GM12801 (cell line): ENCODE data around the gene WDR48.

ENCODE experiments used
- CTCF ChIP-seq: IDR thresholded peaks from one replicate; pipeline ENCODE4 v1.5.1; 2011; ENCODE audit warnings: control low read depth; ENCODE audit not compliant: insufficient read length; ENCODE audit errors: extremely low read depth

Gene WDR48

DNA sequence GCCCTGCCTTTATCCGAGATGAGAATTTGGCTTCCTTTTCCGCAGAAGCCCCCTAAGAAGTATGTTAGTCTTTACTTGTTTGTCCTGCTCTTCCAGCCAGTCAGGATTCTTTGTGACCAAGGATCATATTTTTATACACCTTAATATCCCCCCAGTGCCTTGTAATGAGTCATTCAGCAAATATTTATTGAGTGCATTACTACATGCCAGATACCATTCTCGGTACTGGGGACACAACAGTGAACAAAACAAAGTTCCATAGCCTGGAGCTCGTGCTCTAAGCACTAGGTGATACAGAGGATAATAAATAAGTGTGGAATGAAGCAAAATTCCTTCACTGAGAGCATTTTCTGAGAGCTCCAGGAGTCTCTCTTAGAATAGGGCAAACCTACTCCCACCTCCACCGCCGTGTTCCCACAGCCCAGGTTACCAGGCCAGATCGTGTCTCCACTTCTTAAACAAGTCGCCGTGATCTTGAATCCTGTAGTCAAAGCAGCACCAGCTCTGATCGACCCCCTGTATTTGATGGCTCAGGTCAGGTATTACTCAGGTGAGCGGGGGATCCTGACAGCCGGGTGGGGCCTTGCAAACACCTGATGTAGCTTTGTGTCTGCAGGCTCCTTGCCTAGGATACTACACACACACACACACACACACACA is 74.2 kb downstream of the WDR48 start:
- no peak for TF ChIP-seq CTCF

- no peak for TF ChIP-seq CTCF
These were observed 74.8 kb downstream of the WDR48 start for GRCh38 chr3:39126532-39127071.

- TF ChIP-seq CTCF, result no peak
These were observed 75.6 kb downstream of the WDR48 start for GRCh38 chr3:39127269-39127907.

DNA sequence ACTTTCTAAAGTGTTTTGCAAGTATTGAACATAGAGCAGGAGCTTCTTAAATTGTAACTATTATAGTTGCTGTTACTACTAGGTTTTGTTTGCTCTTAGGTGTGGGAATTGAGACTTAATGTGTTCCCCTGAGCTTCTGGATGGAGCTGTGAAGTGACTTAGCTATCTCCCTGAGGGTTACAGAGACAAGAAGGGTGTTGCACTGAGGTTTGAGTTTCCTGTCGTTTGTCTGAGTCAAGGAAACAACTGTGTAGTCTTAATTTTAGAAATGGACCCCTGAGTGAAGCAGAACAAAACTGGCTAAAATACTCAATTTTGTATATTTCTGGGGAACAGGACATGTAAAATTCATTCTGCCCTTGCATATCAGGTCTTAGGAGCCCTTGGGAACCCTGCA is 76.1 kb downstream of the WDR48 start:
- no peak for TF ChIP-seq CTCF

DNA sequence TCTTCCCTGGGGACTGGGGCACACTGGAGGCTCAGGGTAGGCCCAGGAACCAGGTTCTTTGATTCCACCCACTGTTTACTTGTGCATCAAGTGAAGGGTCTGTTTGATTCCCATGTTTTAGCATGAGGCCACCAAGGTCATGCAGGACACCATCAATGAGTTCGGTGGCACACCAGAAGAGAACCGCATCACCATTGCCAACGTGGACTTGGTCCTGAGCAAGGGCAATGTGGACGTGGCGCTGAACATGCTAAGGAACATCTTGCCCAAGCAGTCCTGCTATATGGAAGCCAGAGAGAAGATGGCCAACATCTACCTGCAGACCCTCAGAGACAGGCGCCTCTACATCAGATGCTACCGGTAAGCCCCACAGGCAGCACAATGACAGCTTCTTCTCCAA is 77.1 kb downstream of the WDR48 start:
- TF ChIP-seq CTCF, result no peak

- TF ChIP-seq CTCF, result no peak
These were observed 78.2 kb downstream of the WDR48 start for GRCh38 chr3:39130026-39130425.

- no peak for TF ChIP-seq CTCF
These were observed 79.0 kb downstream of the WDR48 start for GRCh38 chr3:39130693-39131265.
